WTC11 (cell line): ENCODE measurements around the gene PKHD1. TPM values are rescaled to one million over a fixed set of nuclear protein-coding genes. Genes with fewer than 3 reads are reported as not detected.

Experiments
- ATAC-seq: fragments of 200-7000 bp; cut with Tn5 transposase; 2 replicates; pipeline ENCODE4 v1.10.0; 2021; ENCODE audit warnings: mild to moderate bottlenecking, moderate library complexity
- CTCF ChIA-PET: fragments of 300-600 bp; sonication (Branson Sonifier 250); formaldehyde crosslinking; loops from one replicate; lab custom pipeline; 2021; ENCODE audit warnings: antibody characterized with exemption; lab: Charles Lee
- POLR2A ChIA-PET: fragments of 350-600 bp; sonication (Branson Sonifier 250); formaldehyde crosslinking; loops from one replicate; lab custom pipeline; 2021; ENCODE audit warnings: antibody characterized with exemption; lab: Charles Lee
- DNase-seq: peaks from one replicate; pipeline ENCODE4 v3.0.0; 2021; ENCODE audit warnings: low spot score
- H3K27ac Mint-ChIP-seq: 2 replicates; pipeline ENCODE4 v1.8.0; 2021; ENCODE audit warnings: mixed read lengths
- H3K27me3 Mint-ChIP-seq: 2 replicates; pipeline ENCODE4 v1.8.0; 2021; ENCODE audit warnings: low read depth, mild to moderate bottlenecking, moderate library complexity, mixed read lengths
- H3K36me3 Mint-ChIP-seq: 2 replicates; pipeline ENCODE4 v1.8.0; 2021; ENCODE audit warnings: mixed read lengths
- H3K4me1 Mint-ChIP-seq: 2 replicates; pipeline ENCODE4 v1.8.0; 2022; ENCODE audit warnings: mixed read lengths
- H3K4me3 Mint-ChIP-seq: 2 replicates; pipeline ENCODE4 v1.8.0; 2021; ENCODE audit warnings: mild to moderate bottlenecking, moderate library complexity, mixed read lengths
- H3K9me3 Mint-ChIP-seq: 2 replicates; pipeline ENCODE4 v1.8.0; 2021; ENCODE audit warnings: mixed read lengths
- ARID4B ChIP-seq: sonication (generic); formaldehyde crosslinking; IDR thresholded peaks from 2 replicates; pipeline ENCODE4 v1.8.0; 2023; ENCODE audit warnings: missing genetic modification reagents, mild to moderate bottlenecking, borderline replicate concordance
- CBFB ChIP-seq: sonication (generic); formaldehyde crosslinking; IDR thresholded peaks from 2 replicates; pipeline ENCODE4 v1.8.1; 2022; ENCODE audit warnings: mild to moderate bottlenecking, low read depth, missing genetic modification reagents
- CDX4 ChIP-seq: fragments of 250-450 bp; sonication (Bioruptor Pico); IDR thresholded peaks from 2 replicates; pipeline ENCODE4 v1.9.0; 2021; ENCODE audit warnings: moderate library complexity, mild to moderate bottlenecking, inconsistent platforms, borderline replicate concordance
- CREM ChIP-seq: sonication (generic); formaldehyde crosslinking; IDR thresholded peaks from 2 replicates; pipeline ENCODE4 v1.8.1; 2022; ENCODE audit warnings: mild to moderate bottlenecking, missing genetic modification reagents, moderate library complexity
- ELF4 ChIP-seq: sonication (generic); formaldehyde crosslinking; IDR thresholded peaks from 2 replicates; pipeline ENCODE4 v1.8.1; 2022; ENCODE audit warnings: low read depth, mild to moderate bottlenecking, moderate library complexity, missing genetic modification reagents
- IRF2 ChIP-seq: sonication (generic); formaldehyde crosslinking; IDR thresholded peaks from 2 replicates; pipeline ENCODE4 v1.8.0; 2022; ENCODE audit warnings: low read depth, missing genetic modification reagents, borderline replicate concordance
- JAZF1 ChIP-seq: fragments of 250-450 bp; sonication (Bioruptor Pico); IDR thresholded peaks from 2 replicates; pipeline ENCODE4 v1.9.0; 2021; ENCODE audit warnings: moderate library complexity, mild to moderate bottlenecking, inconsistent platforms
- MXD4 ChIP-seq: fragments of 250-450 bp; sonication (Bioruptor Pico); IDR thresholded peaks from 2 replicates; pipeline ENCODE4 v1.8.0; 2021; ENCODE audit warnings: mild to moderate bottlenecking, moderate library complexity, borderline replicate concordance
- NFE2L1 ChIP-seq: sonication (generic); formaldehyde crosslinking; IDR thresholded peaks from 2 replicates; pipeline ENCODE4 v1.8.1; 2023; ENCODE audit warnings: missing genetic modification reagents
- NFYB ChIP-seq: sonication (generic); formaldehyde crosslinking; conservative IDR thresholded peaks from 2 replicates; pipeline ENCODE4 v1.8.0; 2022; ENCODE audit warnings: low read depth, missing genetic modification reagents
- PREB ChIP-seq: sonication (generic); formaldehyde crosslinking; IDR thresholded peaks from 2 replicates; pipeline ENCODE4 v1.8.1; 2022; ENCODE audit warnings: mild to moderate bottlenecking, missing genetic modification reagents, moderate library complexity, borderline replicate concordance
- STAT6 ChIP-seq: sonication (generic); formaldehyde crosslinking; conservative IDR thresholded peaks from 2 replicates; pipeline ENCODE4 v1.8.1; 2023; ENCODE audit warnings: mild to moderate bottlenecking, low read depth, missing genetic modification reagents, moderate library complexity
- TEAD1 ChIP-seq: sonication (generic); formaldehyde crosslinking; IDR thresholded peaks from 2 replicates; pipeline ENCODE4 v1.8.0; 2022; ENCODE audit warnings: mild to moderate bottlenecking, missing genetic modification reagents
- TP53 ChIP-seq: sonication (generic); formaldehyde crosslinking; IDR thresholded peaks from 2 replicates; pipeline ENCODE4 v1.8.1; 2023; ENCODE audit warnings: mild to moderate bottlenecking, missing genetic modification reagents
- USF2 ChIP-seq: sonication (generic); formaldehyde crosslinking; IDR thresholded peaks from 2 replicates; pipeline ENCODE4 v1.8.1; 2023; ENCODE audit warnings: mild to moderate bottlenecking, missing genetic modification reagents, moderate library complexity
- ZNF138 ChIP-seq: sonication (generic); formaldehyde crosslinking; conservative IDR thresholded peaks from 2 replicates; pipeline ENCODE4 v1.8.1; 2022; ENCODE audit warnings: mild to moderate bottlenecking, moderate library complexity, missing genetic modification reagents
- ZNF232 ChIP-seq: sonication (generic); formaldehyde crosslinking; IDR thresholded peaks from 2 replicates; pipeline ENCODE4 v1.8.0; 2022; ENCODE audit warnings: mild to moderate bottlenecking, missing genetic modification reagents
- ZNF281 ChIP-seq: sonication (generic); formaldehyde crosslinking; IDR thresholded peaks from 2 replicates; pipeline ENCODE4 v1.8.0; 2023; ENCODE audit warnings: mild to moderate bottlenecking, missing genetic modification reagents
- ZNF416 ChIP-seq: fragments of 250-450 bp; sonication (Bioruptor Pico); IDR thresholded peaks from 2 replicates; pipeline ENCODE4 v1.9.0; 2021; ENCODE audit warnings: mild to moderate bottlenecking, inconsistent platforms
- ZSCAN18 ChIP-seq: fragments of 250-450 bp; sonication (Bioruptor Pico); IDR thresholded peaks from 2 replicates; pipeline ENCODE4 v2.1.2; 2022; ENCODE audit warnings: mild to moderate bottlenecking, moderate library complexity
- total RNA-seq: library from RNA; stranded (reverse); gene quantifications from 3 replicates; pipeline ENCODE4 v1.2.3, GENCODE V29; 2021

The PKHD1 gene
- total RNA-seq, 1 experiment from 2014 or later = 0.15 TPM

GRCh38 chr6:51663525-51663924 lies 423.9 kb downstream of the PKHD1 start (continued):
- no peak for TF ChIP-seq ARID4B (CRISPR knock-in tag)
- no peak for TF ChIP-seq MXD4 (CRISPR knock-in tag)
- no peak for TF ChIP-seq ZNF138 (CRISPR knock-in tag)

GRCh38 chr6:51660767-51661166 lies 426.6 kb downstream of the PKHD1 start:
- DNase-seq (no peak), ATAC-seq (no peak)
- Mint-ChIP-seq H3K36me3 (no peaks in the 10 kb centered on the region), H3K9me3 (no peaks in the 10 kb centered on the region; the same call in 1 of the 2 replicates), H3K4me3 (no peak overlapping the region), H3K27me3 (no peaks in the 10 kb centered on the region), H3K4me1 (no peaks in the 10 kb centered on the region), H3K27ac (no peak overlapping the region)
- TF ChIP-seq CREM (CRISPR knock-in tag) (no peak), TEAD1 (CRISPR knock-in tag) (no peak), ZNF232 (CRISPR knock-in tag) (no peak), ZNF416 (CRISPR knock-in tag) (no peak), IRF2 (CRISPR knock-in tag) (no peak), PREB (CRISPR knock-in tag) (no peak)
- ChIA-PET CTCF (no interaction called here), POLR2A (no interaction called here)

GRCh38 chr6:51657491-51657890 lies 429.9 kb downstream of the PKHD1 start:
- ChIA-PET POLR2A (no interaction called here), CTCF (interaction anchor here (1.7 kb wide), 1 partner anchor 96 kb away, joined by 4 read pairs; no protein-coding TSS in a partner anchor)
- DNase-seq (no peak), ATAC-seq (no peak)
- Mint-ChIP-seq H3K27ac (no peak overlapping the region), H3K36me3 (no peaks in the 10 kb centered on the region), H3K4me3 (no peak overlapping the region), H3K27me3 (no peaks in the 10 kb centered on the region), H3K4me1 (no peaks in the 10 kb centered on the region), H3K9me3 (no peaks in the 10 kb centered on the region; the same call in 1 of the 2 replicates)
- TF ChIP-seq CDX4 (no peak), CBFB (CRISPR knock-in tag) (no peak), NFE2L1 (CRISPR knock-in tag) (no peak), ELF4 (CRISPR knock-in tag) (no peak), JAZF1 (CRISPR knock-in tag) (no peak), USF2 (no peak), ZSCAN18 (CRISPR knock-in tag) (no peak), STAT6 (no peak), TP53 (CRISPR knock-in tag) (no peak), NFYB (no peak), ZNF281 (CRISPR knock-in tag) (no peak)
